Hepatic stellate cell (primary cell): ENCODE results near the gene DOP1A.
A peak's percentile ranks its signal among the peaks of the same experiment; 100 is the strongest.

ENCODE experiments used
- DNase-seq: peaks from one replicate; pipeline ENCODE4 v3.0.0; 2011; ENCODE audit warnings: low spot score

The DOP1A gene

DNA sequence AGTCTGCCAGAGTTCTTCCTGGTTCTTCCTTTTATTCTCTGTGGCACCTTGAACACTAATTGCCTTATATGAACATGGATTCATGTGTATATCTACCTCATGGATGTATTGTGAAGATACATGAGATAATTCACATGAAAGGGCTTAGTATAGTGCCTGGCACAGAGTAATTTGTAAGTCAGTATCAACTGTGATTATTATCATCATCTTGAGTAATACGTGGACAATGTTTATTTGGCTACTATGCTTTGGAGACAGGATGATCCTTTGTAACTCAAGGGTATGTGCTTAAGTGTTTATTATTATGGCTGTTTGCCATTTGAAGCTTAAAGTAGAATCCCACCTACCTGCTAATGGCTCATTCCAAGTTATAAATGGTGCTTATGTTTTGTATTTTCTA, 16.0 kb downstream of the DOP1A start:
- no peak for DNase-seq

DNA sequence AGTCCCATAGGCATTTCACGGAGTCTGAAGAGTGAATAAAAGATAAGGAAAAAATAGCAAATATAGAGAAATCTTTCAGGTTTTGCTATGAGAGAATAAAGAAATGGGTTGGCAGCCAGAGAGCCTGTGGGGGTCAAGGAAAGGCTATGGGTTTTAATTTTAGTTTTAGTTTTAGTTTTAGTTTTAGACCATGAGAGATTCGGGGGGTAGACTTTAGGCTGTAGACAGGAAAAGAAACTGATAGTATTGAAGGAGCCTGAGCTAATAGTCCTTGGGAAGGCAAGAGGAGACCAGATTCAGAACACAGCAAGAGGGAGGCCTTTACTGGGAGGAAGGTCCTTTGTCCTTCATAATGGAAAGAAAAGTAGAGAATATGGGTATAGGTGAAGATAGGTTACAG, 19.3 kb downstream of the DOP1A start:
- no peak for DNase-seq

DNA sequence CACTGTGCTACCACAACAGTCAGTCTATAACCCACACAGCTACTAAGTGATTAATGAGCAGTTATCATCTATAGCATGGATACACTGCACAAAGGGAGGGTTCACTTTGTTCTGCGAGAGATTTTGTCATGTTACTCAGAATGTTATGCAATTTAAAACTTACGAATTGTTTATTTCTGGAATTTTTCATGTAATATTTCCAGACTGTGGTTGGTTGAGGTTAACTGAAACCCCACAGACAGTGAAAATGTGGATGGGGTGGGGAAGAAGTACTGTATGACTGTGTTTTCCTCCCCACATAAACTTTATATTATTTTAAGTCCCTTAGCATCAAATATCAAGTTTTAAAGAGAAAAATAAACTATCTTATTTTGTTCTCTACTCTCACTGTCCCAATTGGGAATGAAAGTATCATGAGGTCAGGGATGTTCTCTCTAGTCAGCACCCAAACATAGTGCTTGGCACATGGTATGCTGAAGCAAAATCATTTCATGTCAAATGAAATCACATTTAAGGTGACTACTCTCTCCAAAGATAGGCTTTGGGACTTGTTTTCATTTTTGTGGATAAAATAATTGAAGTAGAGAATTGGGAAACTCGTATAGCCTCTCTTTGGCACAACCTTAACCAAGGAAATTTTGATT, 25.4 kb downstream of the DOP1A start:
- peak; percentile 27 for DNase-seq

DNA sequence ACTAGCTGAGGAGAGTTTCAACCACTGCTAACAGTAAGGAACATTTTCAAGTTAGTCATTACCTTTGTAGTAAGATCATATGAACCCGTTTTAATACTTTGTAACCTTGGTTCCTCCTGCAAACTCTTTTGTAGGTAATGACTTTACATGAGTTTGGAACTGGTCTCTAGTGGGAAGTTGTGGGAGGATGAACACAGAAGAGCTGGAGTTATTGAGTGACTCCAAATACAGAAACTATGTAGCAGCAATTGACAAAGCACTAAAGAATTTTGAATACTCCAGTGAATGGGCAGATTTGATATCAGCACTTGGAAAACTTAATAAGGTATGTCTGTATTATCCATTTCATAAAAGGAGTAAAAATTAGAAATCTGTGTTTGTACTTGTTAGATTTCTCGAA, 29.3 kb downstream of the DOP1A start:
- peak; percentile 9 for DNase-seq

DNA sequence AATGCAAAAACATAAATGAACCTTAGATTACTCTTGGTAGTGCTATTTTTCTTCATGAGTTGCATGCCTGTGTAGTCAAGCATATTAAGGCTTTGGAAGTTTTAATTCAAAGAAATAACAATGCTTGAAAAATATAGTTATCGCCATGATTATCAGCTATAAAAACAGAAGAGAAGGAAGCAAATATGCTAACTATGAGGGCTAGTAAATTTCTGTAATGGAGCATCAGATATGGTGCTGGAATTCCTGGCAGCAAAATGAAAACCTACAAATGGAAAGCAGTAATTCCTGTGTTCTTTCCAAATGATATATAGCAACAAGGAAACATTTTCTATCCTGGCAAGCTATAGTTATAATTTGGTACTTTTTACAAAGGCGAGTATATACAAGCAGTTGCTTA, 29.7 kb downstream of the DOP1A start:
- DNase-seq: no peak

DNA sequence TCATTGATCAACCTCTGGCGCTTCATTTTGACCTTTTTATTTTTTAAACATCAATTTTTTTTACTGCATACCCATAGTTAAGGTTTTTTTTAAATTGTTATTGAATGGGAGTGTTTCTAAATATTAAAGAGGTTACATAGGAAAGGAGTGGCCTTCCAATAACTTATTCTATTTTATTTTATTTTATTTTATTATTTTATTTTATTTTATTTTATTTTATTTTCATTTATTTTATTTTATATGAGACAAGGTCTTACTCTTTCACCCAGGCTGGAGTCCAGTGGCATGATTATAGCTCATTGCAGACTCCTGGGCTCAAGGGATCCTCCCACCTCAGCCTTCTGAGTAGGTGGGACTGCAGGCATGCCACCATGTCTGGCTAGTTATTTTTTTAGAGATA, 30.2 kb downstream of the DOP1A start:
- no peak for DNase-seq

DNA sequence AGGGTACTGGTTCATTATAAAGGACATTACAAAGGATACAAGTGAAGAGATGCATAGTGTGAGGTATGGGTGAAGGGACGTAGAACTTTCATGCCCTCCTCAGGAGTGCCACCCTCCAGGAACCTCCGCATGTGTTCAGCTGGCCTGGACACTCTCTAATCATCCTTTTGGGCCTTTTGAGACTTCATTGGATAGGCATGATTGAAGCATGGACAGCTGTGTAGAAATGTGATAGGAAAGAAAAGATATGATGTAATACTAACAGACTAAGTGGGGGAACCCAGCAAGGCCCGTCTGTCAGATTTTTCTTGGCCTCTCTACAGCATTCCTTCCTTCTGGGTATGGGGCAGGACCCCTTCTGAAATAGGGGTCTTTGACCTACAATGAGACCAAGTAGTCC, 31.1 kb downstream of the DOP1A start:
- DNase-seq: no peak

DNA sequence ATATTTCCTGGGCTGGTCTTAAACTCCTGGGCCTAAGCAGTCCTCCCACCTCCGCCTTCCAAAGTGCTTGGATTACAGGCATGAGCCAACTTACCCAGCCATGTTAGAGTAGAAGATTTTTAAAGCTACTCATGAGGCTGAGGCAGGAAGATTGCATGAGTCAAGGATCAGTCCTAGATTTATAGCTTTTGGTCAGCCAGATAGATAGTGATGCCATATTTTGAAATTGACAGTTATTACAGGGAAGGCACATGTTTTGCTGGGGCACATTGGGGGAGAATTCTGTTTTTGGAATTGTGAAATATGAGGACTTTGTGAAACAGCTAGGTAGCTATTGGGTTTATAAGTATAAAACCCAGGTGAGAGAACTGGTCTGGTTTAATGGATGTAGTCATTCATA, 40.9 kb downstream of the DOP1A start:
- DNase-seq: no peak

DNA sequence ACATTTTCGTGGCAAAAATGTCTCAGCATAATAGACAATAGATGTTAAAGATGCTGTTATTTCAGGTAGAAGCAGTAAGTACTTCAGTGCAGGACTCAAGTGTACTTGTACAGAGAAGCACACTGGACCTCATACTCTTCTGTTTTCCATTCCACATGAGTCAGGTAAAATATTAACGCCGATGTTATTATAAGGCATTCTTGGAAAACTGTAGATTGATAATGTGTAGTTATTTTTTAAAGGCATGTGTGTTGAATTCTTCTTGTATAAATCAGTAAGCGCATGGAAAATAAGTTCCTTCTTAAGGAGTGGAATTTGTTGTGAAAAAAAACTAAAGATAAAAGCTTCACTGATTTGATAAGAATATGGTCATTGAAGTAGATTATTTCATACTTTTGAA, 45.8 kb downstream of the DOP1A start:
- DNase-seq: no peak

DNA sequence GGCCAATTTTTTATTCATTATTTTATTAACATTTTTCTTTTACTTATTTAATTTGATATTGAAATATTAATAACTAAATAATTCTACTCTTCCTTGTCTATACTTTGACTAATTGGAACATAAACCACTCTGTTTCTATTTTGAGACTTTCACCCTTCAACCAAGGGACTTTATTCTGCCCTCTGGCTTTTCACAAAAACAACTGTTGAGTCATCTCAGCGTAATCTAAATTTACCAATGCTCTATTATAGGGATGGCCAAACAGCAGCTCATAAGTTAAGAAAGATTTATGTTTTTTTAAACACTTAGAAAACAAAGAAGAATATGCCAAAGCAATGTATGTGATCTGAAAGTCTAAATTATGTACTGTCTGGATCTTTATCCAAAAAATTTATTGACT, 46.7 kb downstream of the DOP1A start:
- DNase-seq: peak; percentile 16

DNA sequence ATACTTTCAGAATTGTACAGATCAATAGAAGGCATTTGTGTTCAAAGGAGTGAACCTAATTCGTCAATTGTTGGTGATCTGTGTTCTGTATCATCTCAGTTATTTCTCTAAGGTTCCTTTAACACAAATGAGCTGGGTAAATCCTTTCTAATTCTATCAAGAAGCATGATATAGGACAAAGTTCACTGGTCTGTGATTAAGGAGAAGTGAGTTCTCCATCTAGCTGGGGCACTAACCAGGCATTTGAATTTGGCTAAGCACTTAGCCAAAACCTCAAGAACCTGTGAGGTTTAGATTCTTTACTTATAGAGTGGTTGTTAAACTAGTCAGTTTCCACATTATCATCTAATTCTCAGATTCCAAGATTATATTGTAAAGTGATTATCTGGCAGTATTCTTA, 50.3 kb downstream of the DOP1A start:
- no peak for DNase-seq

DNA sequence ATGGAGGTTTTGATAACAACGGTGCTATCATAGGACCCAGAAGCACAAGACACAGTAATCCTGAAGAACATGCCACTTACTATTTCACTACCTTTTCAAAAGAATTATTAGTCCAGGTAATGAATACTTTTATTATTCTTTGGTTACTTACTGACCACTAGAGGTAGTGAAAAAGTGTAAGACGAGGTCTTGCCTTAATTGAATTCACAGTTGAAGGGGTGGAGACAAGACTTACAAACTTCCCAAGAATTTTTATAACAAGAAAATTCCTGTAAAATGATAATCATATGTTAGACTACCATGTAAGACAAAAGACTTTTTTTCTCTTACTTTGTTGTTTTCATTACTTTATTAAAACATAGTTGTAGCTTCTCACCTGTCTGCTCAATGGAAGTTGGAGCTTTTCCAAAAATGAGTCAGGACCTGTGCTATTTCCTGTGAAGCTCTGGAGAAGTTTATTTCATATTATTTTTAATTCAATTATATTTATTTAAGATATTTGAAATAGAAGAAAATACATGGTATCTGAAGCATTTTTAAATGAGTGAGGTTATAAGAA, 52.4 kb downstream of the DOP1A start:
- no peak for DNase-seq

DNA sequence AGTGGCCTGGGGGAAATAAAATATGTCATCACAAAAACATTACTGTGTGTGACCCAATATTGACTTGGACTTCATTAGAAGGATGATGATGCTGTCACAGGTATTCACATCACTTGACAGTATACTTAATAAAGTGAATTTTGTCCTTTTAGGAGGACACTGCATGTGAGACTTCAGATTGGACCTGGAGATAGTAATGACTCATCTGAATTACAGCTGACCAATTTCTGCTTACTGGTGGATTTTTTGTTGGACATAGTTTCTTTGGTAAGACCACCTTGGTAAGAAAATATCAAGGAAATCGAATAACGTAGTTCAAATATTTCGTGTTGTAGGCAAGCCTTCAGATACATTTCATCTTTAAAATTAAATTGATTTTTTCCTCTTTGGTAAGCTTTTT, 57.1 kb downstream of the DOP1A start:
- no peak for DNase-seq

DNA sequence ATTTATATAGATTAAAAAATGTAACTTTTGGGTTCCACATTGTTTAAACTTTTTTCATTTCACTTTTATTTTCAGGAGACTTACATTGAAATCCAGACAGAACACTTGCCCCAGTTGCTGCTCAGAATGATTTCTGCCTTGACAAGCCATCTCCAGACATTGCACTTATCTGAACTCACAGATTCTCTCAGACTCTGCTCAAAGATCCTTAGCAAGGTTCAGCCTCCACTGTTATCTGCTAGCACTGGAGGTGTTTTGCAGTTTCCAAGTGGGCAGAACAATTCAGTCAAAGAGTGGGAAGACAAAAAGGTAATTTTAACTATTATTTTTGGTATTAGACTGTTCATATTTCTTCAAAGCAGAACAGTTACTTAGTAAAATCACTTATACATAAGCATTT, 58.0 kb downstream of the DOP1A start:
- no peak for DNase-seq

DNA sequence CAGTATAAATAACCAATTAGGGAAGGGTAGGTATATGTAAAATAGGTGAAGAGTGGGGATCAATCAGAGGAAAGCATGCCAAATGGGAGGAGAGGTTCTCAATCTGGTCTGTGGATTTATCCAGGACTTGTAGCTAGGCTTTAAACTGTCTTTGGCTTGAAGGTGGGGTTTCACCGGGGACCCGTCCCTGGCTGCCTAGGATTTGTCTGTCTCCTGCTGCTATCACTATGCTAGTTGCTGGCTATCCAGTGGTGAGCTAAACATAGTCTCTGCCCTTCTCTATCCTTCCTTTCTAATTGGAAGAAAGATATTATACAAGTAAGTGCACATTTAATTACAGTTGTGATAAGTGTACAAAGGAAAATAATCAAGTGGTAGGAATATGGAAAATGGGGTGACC, 58.8 kb downstream of the DOP1A start:
- DNase-seq: no peak

DNA sequence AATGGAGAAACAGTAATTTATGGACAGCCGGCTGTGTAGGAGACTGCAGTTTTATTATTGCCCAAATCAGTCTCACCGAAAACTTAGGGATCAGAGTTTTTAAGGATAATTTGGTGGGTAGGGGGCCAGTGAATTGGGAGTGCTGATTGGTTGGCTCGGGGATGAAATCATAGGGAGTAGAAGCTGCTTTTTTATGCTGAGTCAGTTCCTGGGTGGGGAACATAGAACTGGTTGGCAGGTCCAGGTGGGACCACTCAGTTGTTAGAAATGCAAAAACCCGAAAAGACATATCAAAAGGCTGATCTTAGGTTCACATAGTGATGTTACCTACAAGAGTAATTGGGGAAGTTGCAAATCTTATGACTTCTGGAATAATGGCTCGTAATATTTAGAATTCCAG, 59.3 kb downstream of the DOP1A start:
- DNase-seq: no peak

DNA sequence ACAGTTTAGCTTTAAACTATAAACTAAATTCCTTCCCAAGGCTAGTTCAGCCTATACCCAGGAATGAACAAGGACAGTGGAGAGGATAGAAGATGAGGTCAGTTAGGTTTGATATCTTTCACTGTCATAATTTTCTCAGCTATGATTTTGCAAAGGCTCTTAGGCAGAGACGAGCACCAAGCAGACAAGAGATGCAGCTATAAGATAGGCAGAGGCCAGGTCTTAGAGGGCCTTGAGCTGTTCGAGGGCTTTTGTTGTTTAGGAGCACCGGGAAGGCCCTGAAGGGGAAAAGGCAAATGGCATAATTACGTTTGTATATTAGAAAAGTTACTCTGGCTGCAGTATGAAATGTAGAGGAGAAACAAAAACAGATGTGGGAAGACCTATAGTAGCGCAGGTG, 59.8 kb downstream of the DOP1A start:
- DNase-seq: no peak

DNA sequence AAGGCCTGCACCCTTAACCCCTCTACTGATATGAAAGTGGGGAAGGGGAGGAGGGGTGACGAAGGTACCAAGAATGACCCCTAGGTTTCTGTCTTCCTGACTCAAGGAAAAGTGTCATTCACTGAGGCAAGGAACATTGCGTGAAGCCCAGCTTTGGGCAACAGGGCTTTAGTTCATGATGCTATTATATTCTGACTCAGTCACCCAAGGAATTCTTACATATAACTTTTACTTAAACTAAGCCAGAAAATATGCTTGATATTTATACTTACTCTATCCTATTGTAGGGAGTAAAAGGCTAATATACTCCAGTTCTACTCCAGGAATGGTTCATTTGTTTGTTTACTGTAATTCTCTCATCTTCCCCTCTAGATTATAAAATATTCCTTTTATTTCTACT, 60.5 kb downstream of the DOP1A start:
- peak; percentile 6 for DNase-seq

DNA sequence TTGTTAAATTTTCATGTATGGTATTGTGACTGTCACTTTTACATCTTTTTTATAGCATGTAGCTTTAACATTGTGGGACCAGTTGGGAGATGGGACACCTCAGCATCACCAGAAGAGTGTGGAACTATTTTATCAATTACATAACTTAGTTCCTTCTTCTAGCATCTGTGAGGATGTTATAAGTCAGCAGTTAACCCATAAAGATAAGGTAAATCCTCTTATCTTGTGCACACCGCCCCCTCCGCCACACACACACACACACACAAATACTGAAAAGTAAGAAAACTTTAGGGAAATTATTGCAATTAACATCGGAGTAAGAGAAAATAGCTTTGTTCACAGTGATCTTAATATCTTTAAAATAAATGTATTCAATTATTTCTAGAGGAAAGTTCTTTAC, 64.7 kb downstream of the DOP1A start:
- no peak for DNase-seq

DNA sequence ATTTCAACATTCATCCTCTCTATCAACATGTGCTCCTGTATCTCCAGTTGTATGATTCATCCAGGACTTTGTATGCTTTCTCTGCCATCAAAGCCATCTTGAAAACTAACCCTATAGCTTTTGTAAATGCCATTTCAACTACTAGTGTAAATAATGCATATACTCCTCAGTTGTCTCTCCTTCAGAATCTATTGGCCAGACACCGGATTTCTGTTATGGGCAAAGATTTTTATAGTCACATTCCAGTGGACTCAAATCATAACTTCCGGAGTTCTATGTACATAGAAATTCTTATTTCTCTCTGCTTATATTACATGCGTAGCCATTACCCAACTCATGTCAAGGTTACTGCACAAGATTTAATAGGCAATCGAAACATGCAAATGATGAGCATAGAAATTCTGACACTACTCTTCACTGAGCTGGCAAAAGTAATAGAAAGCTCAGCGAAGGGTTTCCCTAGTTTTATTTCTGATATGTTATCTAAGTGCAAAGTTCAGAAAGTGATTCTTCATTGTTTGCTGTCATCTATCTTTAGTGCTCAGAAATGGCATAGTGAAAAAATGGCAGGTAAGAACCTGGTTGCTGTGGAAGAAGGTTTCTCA, 70.7 kb downstream of the DOP1A start:
- no peak for DNase-seq

DNA sequence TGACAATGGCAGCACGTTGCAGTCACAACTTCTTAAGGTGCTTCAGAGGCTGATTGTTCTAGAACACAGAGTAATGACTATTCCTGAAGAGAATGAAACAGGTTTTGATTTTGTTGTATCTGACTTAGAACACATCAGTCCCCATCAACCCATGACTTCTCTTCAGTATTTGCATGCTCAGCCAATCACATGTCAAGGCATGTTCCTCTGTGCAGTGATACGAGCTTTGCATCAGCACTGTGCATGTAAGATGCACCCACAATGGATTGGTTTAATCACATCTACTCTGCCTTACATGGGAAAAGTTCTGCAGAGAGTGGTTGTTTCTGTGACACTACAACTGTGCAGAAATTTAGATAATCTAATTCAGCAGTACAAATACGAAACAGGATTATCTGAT, 71.3 kb downstream of the DOP1A start:
- no peak for DNase-seq

DNA sequence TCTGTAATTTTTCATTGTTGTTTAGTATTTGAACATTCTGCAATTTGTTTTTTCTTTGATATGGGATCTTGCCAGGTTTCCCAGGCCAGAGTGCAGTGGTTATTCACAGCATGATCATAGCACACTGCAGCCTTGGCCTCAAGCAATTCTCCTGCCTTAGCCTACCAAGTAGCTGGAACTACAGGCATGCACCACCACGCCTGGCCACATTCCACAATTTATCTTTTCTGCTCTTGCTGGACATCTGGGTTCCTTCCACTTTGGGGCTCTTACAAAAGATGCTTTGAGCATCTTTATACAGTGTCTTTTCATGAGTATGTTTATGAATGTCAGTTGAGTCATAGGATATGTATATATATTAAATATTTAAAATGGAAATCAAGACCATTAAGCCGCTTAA, 83.6 kb downstream of the DOP1A start:
- DNase-seq: no peak

DNA sequence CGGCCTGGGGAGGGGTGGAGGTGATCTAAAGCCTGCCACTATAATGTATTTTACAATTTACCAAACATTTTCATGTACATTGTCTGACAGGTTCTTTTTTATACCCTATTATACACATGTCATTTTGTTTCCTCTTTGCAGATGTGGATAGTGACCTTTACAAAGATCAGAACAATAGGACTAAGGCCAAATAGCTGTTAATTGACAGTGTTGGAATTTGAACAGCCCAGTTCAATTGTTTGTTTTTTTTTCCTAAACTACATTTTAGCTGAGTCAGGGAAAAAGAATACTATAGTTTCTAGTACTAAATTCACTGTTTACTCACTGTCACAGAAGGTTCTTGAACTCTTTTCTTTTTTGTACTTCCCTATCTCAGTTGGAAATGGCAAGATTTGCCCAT, 85.4 kb downstream of the DOP1A start:
- no peak for DNase-seq

DNA sequence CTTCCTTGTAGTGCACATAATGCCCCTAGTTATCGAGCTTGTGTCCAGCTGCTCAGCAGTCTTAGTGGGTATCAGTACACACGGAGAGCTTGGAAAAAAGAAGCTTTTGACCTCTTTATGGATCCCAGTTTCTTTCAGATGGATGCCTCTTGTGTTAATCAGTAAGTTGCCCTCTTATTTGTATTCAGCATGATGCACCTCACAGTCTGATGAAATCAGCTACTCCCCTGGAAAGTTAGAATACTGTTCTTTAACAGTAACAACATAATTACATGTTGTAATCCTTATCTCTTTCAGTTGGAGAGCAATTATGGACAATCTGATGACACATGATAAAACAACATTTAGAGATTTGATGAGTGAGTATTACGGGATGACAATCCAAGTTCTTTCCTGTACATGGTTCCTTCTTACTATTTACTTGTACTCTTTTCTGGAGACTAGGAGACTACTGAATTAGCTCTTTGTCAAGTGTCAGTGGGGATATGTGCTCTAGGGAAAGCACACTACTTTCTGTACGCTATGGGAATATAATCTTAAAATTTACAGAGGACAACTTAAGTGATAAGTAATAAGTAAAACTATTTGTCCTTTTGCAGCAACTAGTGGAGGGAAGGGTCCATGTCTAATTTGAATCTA, 86.5 kb downstream of the DOP1A start:
- DNase-seq: no peak
